ENCODE results near the gene R3HDM4. TPM values are rescaled to one million over a fixed set of nuclear protein-coding genes. Genes with fewer than 3 reads are reported as not detected.
"Not testable (repeated sequence)": the region's sequence is repeated elsewhere in the genome, so short reads cannot be mapped to it uniquely, and the experiment has no call there.

R3HDM4 gene
- total RNA-seq, 1 donor from 2014 or later, result 24.5 TPM

- no peak for DNase-seq (ENCODE audit: low spot score)
- intact Hi-C loops (cut with DNase I), result no loop called here
Measured at GRCh38 chr19:868458-869244, 44.4 kb downstream of the R3HDM4 start.

- intact Hi-C loops (cut with DNase I), result no loop called here
- no peak for DNase-seq (ENCODE audit: low spot score)
Measured at GRCh38 chr19:867855-868457, 45.1 kb downstream of the R3HDM4 start.

GRCh38 chr19:867301-867793 lies 45.7 kb downstream of the R3HDM4 start:
- intact Hi-C loops (cut with DNase I), result no loop called here
- no peak for DNase-seq (ENCODE audit: low spot score)

GRCh38 chr19:866769-867300 lies 46.2 kb downstream of the R3HDM4 start:
- intact Hi-C loops (cut with DNase I), result no loop called here
- DNase-seq (ENCODE audit: low spot score), result no peak

- no peak for DNase-seq (ENCODE audit: low spot score)
- intact Hi-C loops (cut with DNase I), result loop anchor here (5.0 kb wide), 1 partner anchor 91 kb away; no protein-coding TSS in a partner anchor
Measured at GRCh38 chr19:863315-863620, 49.8 kb downstream of the R3HDM4 start.

GRCh38 chr19:862581-863314 lies 50.3 kb downstream of the R3HDM4 start:
- DNase-seq (ENCODE audit: low spot score), result peak; percentile 83
- intact Hi-C loops (cut with DNase I), result loop anchor here (5.0 kb wide), 1 partner anchor 90 kb away; no protein-coding TSS in a partner anchor

GRCh38 chr19:861756-862580 lies 51.1 kb downstream of the R3HDM4 start:
- no peak for DNase-seq (ENCODE audit: low spot score)
- intact Hi-C loops (cut with DNase I), result loop anchor here (5.0 kb wide), 1 partner anchor 90 kb away; no protein-coding TSS in a partner anchor

GRCh38 chr19:861141-861755 lies 51.8 kb downstream of the R3HDM4 start:
- intact Hi-C loops (cut with DNase I), result loop anchor here (5.0 kb wide), 1 partner anchor 89 kb away; no protein-coding TSS in a partner anchor
- DNase-seq (ENCODE audit: low spot score), result no peak

GRCh38 chr19:858868-859843 lies 53.9 kb downstream of the R3HDM4 start, which contains the start of gene CFD:
CFD (plus strand) TSS chr19:859664; CDS start chr19:859690, 26 bp downstream.
- intact Hi-C loops (cut with DNase I), result loop anchor here (5.0 kb wide), 2 partner anchors 63 to 123 kb away; partner anchors contain the start of gene WDR18
- no peak for DNase-seq (ENCODE audit: low spot score)

- intact Hi-C loops (cut with DNase I), result loop anchor here (5.0 kb wide), 2 partner anchors 64 to 124 kb away; partner anchors contain the start of gene WDR18
- DNase-seq (ENCODE audit: low spot score), result no peak
Measured at GRCh38 chr19:858284-858683, 54.7 kb downstream of the R3HDM4 start.

GRCh38 chr19:855566-856120 lies 57.4 kb downstream of the R3HDM4 start:
- intact Hi-C loops (cut with DNase I), result loop anchor here (5.0 kb wide), 2 partner anchors 67 to 127 kb away; partner anchors contain the start of gene WDR18
- no peak for DNase-seq (ENCODE audit: low spot score)

GRCh38 chr19:855142-855541 lies 57.9 kb downstream of the R3HDM4 start:
- DNase-seq (ENCODE audit: low spot score), result no peak
- intact Hi-C loops (cut with DNase I), result loop anchor here (5.0 kb wide), 2 partner anchors 67 to 127 kb away; partner anchors contain the start of gene WDR18

GRCh38 chr19:854549-854948 lies 58.5 kb downstream of the R3HDM4 start:
- intact Hi-C loops (cut with DNase I), result no loop called here

GRCh38 chr19:853614-854220 lies 59.3 kb downstream of the R3HDM4 start:
- DNase-seq (ENCODE audit: low spot score); intact Hi-C loops (cut with DNase I): not testable (repeated sequence)

More at GRCh38 chr19:854549-854948, 58.5 kb downstream of the R3HDM4 start:
- no peak for DNase-seq (ENCODE audit: low spot score)

GRCh38 chr19:853014-853585 lies 59.9 kb downstream of the R3HDM4 start:
- intact Hi-C loops (cut with DNase I), result no loop called here

More at GRCh38 chr19:853014-853585, 59.9 kb downstream of the R3HDM4 start:
- no peak for DNase-seq (ENCODE audit: low spot score)
